HepG2 (cell line): Measurements from ENCODE around the gene SLC22A23. TPM values are rescaled to one million over a fixed set of nuclear protein-coding genes. Genes with fewer than 3 reads are reported as not detected.

Source experiments
- DR1 ChIP-seq: sonication (generic); formaldehyde crosslinking; IDR thresholded peaks from 2 replicates; pipeline ENCODE4 v1.8.0; 2021; ENCODE audit warnings: mild to moderate bottlenecking, missing genetic modification reagents, inconsistent platforms
- EHMT2 ChIP-seq: fragments of 200-600 bp; sonication (generic); IDR thresholded peaks from 2 replicates; pipeline ENCODE4 v1.7.0; 2017; ENCODE audit warnings: antibody characterized with exemption, low read depth, low read length, borderline replicate concordance
- ETV5 ChIP-seq: IDR thresholded peaks from 2 replicates; pipeline ENCODE4 v1.6.1; 2018; ENCODE audit warnings: missing biosample characterization, missing genetic modification reagents, inconsistent platforms, borderline replicate concordance
- FIP1L1 ChIP-seq: fragments of 200-400 bp; formaldehyde crosslinking; IDR thresholded peaks from 2 replicates; pipeline ENCODE4 v1.6.1; 2018; ENCODE audit warnings: low read depth, mild to moderate bottlenecking, low read length, moderate library complexity, borderline replicate concordance; ENCODE audit not compliant: insufficient read depth
- HOXA3 ChIP-seq: sonication (generic); formaldehyde crosslinking; IDR thresholded peaks from 2 replicates; pipeline ENCODE4 v1.5.0; 2020; ENCODE audit warnings: missing genetic modification reagents
- LCORL ChIP-seq, 2 experiments: fragments of 450-650 bp in 1 of 2; sonication (generic) in 1 of 2; formaldehyde crosslinking in 1 of 2; IDR thresholded peaks; 2 replicates each; pipeline versions ENCODE4 v1.5.0 to v1.6.1; 2017 to 2020; ENCODE audit warnings: antibody characterized with exemption in 1 of 2, missing genetic modification reagents in 1 of 2
- NBN ChIP-seq: fragments of 450-650 bp; conservative IDR thresholded peaks from 2 replicates; pipeline ENCODE4 v1.6.1; 2017
- SIX4 ChIP-seq: sonication (generic); formaldehyde crosslinking; IDR thresholded peaks from 2 replicates; pipeline ENCODE4 v1.4.0; 2020; ENCODE audit warnings: missing genetic modification reagents
- TAF15 ChIP-seq: fragments of 200-400 bp; formaldehyde crosslinking; IDR thresholded peaks from one replicate; pipeline ENCODE4 v1.6.1; 2018; ENCODE audit warnings: mild to moderate bottlenecking, low read depth, low read length; ENCODE audit not compliant: poor library complexity, severe bottlenecking
- ZNF275 ChIP-seq: sonication (generic); formaldehyde crosslinking; IDR thresholded peaks from 2 replicates; pipeline ENCODE4 v1.8.0; 2022; ENCODE audit warnings: missing genetic modification reagents, mild to moderate bottlenecking, inconsistent platforms, borderline replicate concordance
- ZNF687 ChIP-seq: sonication (generic); formaldehyde crosslinking; IDR thresholded peaks from 2 replicates; pipeline ENCODE4 v1.5.1; 2020; ENCODE audit warnings: mild to moderate bottlenecking, missing genetic modification reagents, moderate library complexity
- ZNF772 ChIP-seq: sonication (generic); formaldehyde crosslinking; IDR thresholded peaks from 2 replicates; pipeline ENCODE4 v1.5.0; 2020; ENCODE audit warnings: mild to moderate bottlenecking, missing genetic modification reagents
- ZNF879 ChIP-seq: sonication (generic); formaldehyde crosslinking; IDR thresholded peaks from 2 replicates; pipeline ENCODE4 v1.8.1; 2023; ENCODE audit warnings: missing genetic modification reagents
- polyA plus RNA-seq, 8 experiments: library from polyadenylated mRNA; depleted of rRNA in 3 of 8; stranded (reverse) in 7 of 8; unstranded in 1 of 8; fragments of >200 nt; fragmentation: Illumina TruSeq in 4 of 8; extraction: Trizol in 4 of 8; gene quantifications; 2 replicates each; pipeline versions ENCODE4 v1.2.1 to v1.2.3, GENCODE V29; 2011 to 2016; ENCODE audit warnings: low read depth in 4 of 8, missing spikeins in 1 of 8, mixed read lengths in 1 of 8; ENCODE audit not compliant: insufficient read depth in 1 of 8
- total RNA-seq, 5 experiments: library from RNA; depleted of rRNA; stranded (reverse); fragments of >200 nt; fragmentation: Illumina TruSeq; extraction: Trizol; gene quantifications; 2 replicates each; pipeline ENCODE4 v1.2.3, GENCODE V29; 2016; ENCODE audit warnings: low read depth in 1 of 5
- TF ChIP-seq, protein P1 (sequence below), 2 experiments: sonication (generic) in 1 of 2; formaldehyde crosslinking in 1 of 2; IDR thresholded peaks; 2 replicates each; pipeline versions ENCODE4 v1.5.1 to v1.6.1; 2011 to 2020; ENCODE audit warnings: borderline replicate concordance in 1 of 2, low read depth in 1 of 2, low read length in 1 of 2, mild to moderate bottlenecking in 1 of 2, missing genetic modification reagents in 1 of 2, moderate library complexity in 1 of 2
- TF ChIP-seq, protein P2 (sequence below): IDR thresholded peaks from 2 replicates; pipeline ENCODE4 v1.6.1; 2016; ENCODE audit warnings: low read depth, control low read depth

SLC22A23 gene
- total and polyA plus RNA-seq, 2 of the 13 experiments (the other 11 are each of a cell fraction or from before 2014, with no cell fraction given), result 11.8 to 17.5 TPM

DNA sequence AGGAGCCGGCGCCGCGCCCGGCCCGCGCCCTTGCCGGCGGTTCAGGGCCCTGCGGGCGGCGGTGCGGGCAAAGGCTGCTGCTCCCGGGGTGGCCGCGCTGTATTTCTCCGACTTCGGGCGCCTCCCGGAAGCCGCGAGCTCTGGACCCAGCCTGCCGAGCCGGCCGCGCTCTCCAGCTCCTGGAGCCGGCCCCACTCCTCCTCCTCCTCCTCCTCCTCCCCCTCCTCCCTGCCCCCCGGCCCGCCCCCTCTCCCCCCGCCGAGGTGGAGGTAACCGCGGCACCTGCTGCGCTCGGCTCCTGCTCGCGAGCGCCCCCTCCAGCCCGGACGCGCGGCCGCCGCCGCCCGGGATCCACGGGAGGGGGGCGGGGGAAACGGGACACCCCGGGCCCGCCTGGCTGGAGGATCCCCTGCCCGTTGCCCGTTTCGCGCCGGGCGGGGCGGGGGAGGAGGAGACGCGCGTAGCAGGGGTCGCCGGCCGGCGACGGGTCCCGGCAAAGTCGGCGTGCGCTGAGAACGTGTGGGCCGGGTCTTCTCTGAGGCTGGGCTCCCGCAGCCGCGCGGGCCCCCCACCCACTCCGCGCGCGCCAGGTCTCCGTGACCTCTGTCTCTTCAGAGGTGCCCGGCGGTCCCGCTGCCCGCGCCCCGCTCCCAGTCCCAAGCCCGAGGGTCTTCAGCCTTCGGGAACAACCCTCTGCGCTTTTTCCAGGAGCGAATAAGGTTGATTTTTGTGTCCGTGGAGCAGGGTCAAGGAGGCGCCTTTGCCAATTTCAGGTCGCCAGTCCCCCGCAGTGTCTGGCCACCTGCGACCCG lies at the start of gene SLC22A23 (continued):
- TF ChIP-seq FIP1L1 (no peak), ZNF772 (CRISPR knock-in tag) (0 out of 2 replicates have a peak, but pooled peaks have one; percentile 43), ETV5 (CRISPR knock-in tag) (peak; percentile 59; the same call in 1 of the 2 replicates), DR1 (CRISPR knock-in tag) (no peak), EHMT2 (no peak), LCORL (IDR thresholded peaks at IDR 0.05) (no peak), LCORL (CRISPR knock-in tag; IDR thresholded peaks at IDR 0.05) (0 out of 2 replicates have a peak, but pooled peaks have one; percentile 71), ZNF879 (CRISPR knock-in tag) (0 out of 2 replicates have a peak, but pooled peaks have one; percentile 37), HOXA3 (CRISPR knock-in tag) (no peak; the same call in 1 of the 2 replicates), SIX4 (CRISPR knock-in tag) (0 out of 2 replicates have a peak, but pooled peaks have one; percentile 27), NBN (no peak), TAF15 (no peak), ZNF275 (no peak), ZNF687 (CRISPR knock-in tag) (peak; percentile 85)
- TF ChIP-seq, protein P1, sequence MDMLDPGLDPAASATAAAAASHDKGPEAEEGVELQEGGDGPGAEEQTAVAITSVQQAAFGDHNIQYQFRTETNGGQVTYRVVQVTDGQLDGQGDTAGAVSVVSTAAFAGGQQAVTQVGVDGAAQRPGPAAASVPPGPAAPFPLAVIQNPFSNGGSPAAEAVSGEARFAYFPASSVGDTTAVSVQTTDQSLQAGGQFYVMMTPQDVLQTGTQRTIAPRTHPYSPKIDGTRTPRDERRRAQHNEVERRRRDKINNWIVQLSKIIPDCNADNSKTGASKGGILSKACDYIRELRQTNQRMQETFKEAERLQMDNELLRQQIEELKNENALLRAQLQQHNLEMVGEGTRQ (IDR thresholded peaks at IDR 0.05; ENCODE audit: low read depth, low read length), result no peak
- TF ChIP-seq, protein P1 (CRISPR knock-in tag; IDR thresholded peaks at IDR 0.05; ENCODE audit: borderline replicate concordance), result no peak
- TF ChIP-seq, protein P2, sequence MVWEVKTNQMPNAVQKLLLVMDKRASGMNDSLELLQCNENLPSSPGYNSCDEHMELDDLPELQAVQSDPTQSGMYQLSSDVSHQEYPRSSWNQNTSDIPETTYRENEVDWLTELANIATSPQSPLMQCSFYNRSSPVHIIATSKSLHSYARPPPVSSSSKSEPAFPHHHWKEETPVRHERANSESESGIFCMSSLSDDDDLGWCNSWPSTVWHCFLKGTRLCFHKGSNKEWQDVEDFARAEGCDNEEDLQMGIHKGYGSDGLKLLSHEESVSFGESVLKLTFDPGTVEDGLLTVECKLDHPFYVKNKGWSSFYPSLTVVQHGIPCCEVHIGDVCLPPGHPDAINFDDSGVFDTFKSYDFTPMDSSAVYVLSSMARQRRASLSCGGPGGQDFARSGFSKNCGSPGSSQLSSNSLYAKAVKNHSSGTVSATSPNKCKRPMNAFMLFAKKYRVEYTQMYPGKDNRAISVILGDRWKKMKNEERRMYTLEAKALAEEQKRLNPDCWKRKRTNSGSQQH, result peak; percentile 90; the same call in 1 of the 2 replicates
